Heart left ventricle (tissue), 16 donors: ENCODE results near the gene PKNOX2. TPM values are rescaled to one million over a fixed set of nuclear protein-coding genes. Genes with fewer than 3 reads are reported as not detected.

Experiments used
- ATAC-seq, 4 donors: fragments of 200-7000 bp; cut with Tn5 transposase; one replicate each; pipeline ENCODE4 v1.9.1; 2020 to 2022; ENCODE audit warnings: moderate library complexity in 4 of 4, mild to moderate bottlenecking in 3 of 4, moderate number of reproducible peaks in 1 of 4
- DNase-seq, 5 donors: peaks; one replicate each; pipeline ENCODE4 v3.0.0-alpha.2; 2020
- H3K27ac ChIP-seq, 12 donors: fragments of 200-600 bp; sonication (generic) in 4 of 12; one replicate each; pipeline versions ENCODE4 v1.5.0 to v1.8.0; 2016 to 2022; ENCODE audit warnings: mild to moderate bottlenecking in 2 of 12
- H3K27me3 ChIP-seq, 9 donors: fragments of 200-600 bp; sonication (generic) in 2 of 9; one replicate each; pipeline versions ENCODE4 v1.5.1 to v1.8.0; 2016 to 2022; ENCODE audit warnings: mild to moderate bottlenecking in 3 of 9
- H3K36me3 ChIP-seq, 9 donors: fragments of 200-600 bp; sonication (generic) in 2 of 9; one replicate each; pipeline versions ENCODE4 v1.5.0 to v1.8.0; 2018 to 2022; ENCODE audit warnings: mild to moderate bottlenecking in 2 of 9
- H3K4me1 ChIP-seq, 12 donors: fragments of 200-600 bp; sonication (generic) in 4 of 12; one replicate each; pipeline versions ENCODE4 v1.5.0 to v1.8.0; 2016 to 2022; ENCODE audit warnings: mild to moderate bottlenecking in 3 of 12
- H3K4me3 ChIP-seq, 12 donors: fragments of 200-600 bp; sonication (generic) in 4 of 12; one replicate each; pipeline versions ENCODE4 v1.5.0 to v1.8.0; 2017 to 2022; ENCODE audit warnings: mild to moderate bottlenecking in 9 of 12, moderate library complexity in 4 of 12
- H3K9me3 ChIP-seq, 12 donors: fragments of 200-600 bp; sonication (generic) in 4 of 12; one replicate each; pipeline versions ENCODE4 v1.5.0 to v1.8.0; 2016 to 2022; ENCODE audit warnings: mild to moderate bottlenecking in 1 of 12
- POLR2A ChIP-seq, 2 donors: fragments of 450-650 bp; IDR thresholded peaks; one replicate each; pipeline ENCODE4 v1.6.1; 2017; ENCODE audit warnings: antibody characterized with exemption in 2 of 2, mild to moderate bottlenecking in 2 of 2, moderate library complexity in 2 of 2
- WGBS, 4 donors: extraction: QIAGEN DNeasy Blood & Tissue Kit in 2 of 4; methylation state at CpG; one replicate each; pipeline versions ENCODE4 v1.1.5 to v1.1.7; 2013 to 2018; 5-methylcytosine and 5-hydroxymethylcytosine counted together
- intact Hi-C, 10 donors: fragments of 100-400 bp; cut with DNase I; formaldehyde crosslinking; loops; one replicate each; pipeline versions ENCODE4 v1.11.1 to v1.14.2; 2022
- polyA plus RNA-seq, 2 donors: library from polyadenylated mRNA; stranded (reverse); fragments of 200-250 nt; gene quantifications; one replicate each; pipeline ENCODE4 v1.2.3, GENCODE V29; 2013
- total RNA-seq, 9 donors: library from RNA; depleted of rRNA in 2 of 9; stranded (reverse); fragments of >200 nt in 2 of 9; fragmentation: NEBNext Ultra II Directional in 3 of 9; extraction: Animal tissue kit (Norgen Biotek cat#: 25700) in 3 of 9; gene quantifications; one replicate each; pipeline versions ENCODE4 v1.1.0 to v1.2.4, GENCODE V29; 2016 to 2023
- TF ChIP-seq, protein P1 (sequence below), 12 donors: fragments of 200-600 bp; sonication (generic) in 4 of 12; IDR thresholded peaks; one replicate each; pipeline versions ENCODE4 v1.5.0 to v1.8.0; 2018 to 2022; ENCODE audit warnings: antibody characterized with exemption in 12 of 12, mild to moderate bottlenecking in 5 of 12
- donor health status: ischemic (EF 13 %, LVEDD 7.1; RV severe dilation, severe dysfunction).
- donor health status: healthy with polysubstance abuse.
- donor health status: DM: no; HTN: yes; CAD: no.
- donor health status: DM: no; HTN: no; CAD: no.
- donor health status: ischemic (EF 25% LVEDD 6.9; RV normal size, moderate dysfunction).
- donor health status: ischemic (EF 25% LVEDD 5.7; RV mildly dilated, moderate dysfunction).
- donor health status: healthy.
- donor health status: DM: yes; HTN: yes; CAD: no.
- donor health status: ischemic (EF 35%, LVEDD 5.7; RV mildly dilated, moderate dysfunction).
- donor health status: nonischemic (EF 11% LVEDD 7.7; RV severe dilation, severe dysfunction).
- donor health status: DM: yes; HTN: yes; CAD: no.
- donor health status: PGD.
- donor health status: ischemic (EF 29% LVEDD 5.4; RV normal size, mild dysfunction).
- donor health status: nonischemic (EF 23%, LVEDD 6.1; RV moderate dilation, normal function).

Gene PKNOX2
- total and polyA plus RNA-seq, 11 donors = 3.1 to 9.4 (median 4.5) TPM

DNA sequence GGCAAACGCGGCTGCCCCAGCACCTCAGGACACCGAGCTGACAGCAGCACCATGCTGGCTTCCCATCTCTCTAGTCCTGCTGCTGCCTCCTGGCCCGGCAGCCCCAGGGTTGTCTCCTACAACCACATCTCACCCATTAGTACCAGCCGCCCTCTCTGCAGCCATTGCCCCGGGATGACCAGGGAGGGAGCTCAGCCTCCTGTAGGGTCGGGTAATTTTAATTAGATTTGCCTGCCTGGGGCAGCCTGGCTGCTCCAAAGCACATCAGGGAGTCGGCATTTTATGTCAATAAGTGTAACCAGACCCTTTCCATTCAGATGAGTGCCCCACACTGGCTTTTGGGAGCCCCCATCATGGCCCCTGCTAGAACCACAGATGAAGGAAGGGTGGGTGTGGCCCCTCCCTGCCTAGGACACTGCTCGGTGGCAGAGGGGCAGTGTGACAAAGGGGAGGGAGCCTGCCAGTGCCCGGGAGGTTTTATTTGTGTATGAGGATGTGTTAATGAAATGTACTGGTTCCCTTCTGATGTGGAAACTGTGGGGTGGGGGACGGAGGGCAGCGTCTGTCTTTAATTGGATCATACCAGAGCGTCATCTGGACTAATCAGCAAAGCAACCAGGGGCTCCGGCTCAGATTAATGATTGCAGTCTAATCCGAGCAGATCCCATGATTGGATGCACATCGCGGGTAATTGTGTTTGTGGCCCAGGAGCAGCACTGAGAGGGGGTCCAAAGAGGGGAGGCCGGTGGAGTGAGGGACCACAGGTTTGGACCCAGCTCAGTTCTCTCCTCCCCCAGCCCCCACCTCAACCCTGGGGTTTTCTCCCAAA, 206.2 kb downstream of the PKNOX2 start:
- ATAC-seq (no peak), DNase-seq (peak in 1 of 5 donors; percentile 18)
- peaks cover 0 to 43% (median 21%) of the 10 kb centered on the region in 12 donors for H3K4me1 ChIP-seq
- WGBS, 4 donors = 70 to 75% (median 73%) methylated on average over 17 to 18 of the region's 18 CpGs
- intact Hi-C loops = loop anchor here in 1 of 10 donors (1.0 kb wide), 1 partner anchor 18 kb away; no protein-coding TSS in a partner anchor
- H3K27me3 ChIP-seq = no peaks in the 10 kb centered on the region
- no peaks in the 10 kb centered on the region for H3K36me3 ChIP-seq
- H3K27ac ChIP-seq = no peak overlapping the region
- TF ChIP-seq POLR2A (IDR thresholded peaks at IDR 0.05) = no peak
- TF ChIP-seq, protein P1, sequence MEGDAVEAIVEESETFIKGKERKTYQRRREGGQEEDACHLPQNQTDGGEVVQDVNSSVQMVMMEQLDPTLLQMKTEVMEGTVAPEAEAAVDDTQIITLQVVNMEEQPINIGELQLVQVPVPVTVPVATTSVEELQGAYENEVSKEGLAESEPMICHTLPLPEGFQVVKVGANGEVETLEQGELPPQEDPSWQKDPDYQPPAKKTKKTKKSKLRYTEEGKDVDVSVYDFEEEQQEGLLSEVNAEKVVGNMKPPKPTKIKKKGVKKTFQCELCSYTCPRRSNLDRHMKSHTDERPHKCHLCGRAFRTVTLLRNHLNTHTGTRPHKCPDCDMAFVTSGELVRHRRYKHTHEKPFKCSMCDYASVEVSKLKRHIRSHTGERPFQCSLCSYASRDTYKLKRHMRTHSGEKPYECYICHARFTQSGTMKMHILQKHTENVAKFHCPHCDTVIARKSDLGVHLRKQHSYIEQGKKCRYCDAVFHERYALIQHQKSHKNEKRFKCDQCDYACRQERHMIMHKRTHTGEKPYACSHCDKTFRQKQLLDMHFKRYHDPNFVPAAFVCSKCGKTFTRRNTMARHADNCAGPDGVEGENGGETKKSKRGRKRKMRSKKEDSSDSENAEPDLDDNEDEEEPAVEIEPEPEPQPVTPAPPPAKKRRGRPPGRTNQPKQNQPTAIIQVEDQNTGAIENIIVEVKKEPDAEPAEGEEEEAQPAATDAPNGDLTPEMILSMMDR (IDR thresholded peaks at IDR 0.05) = no peak
- no peak overlapping the region for H3K4me3 ChIP-seq
- no peaks in the 10 kb centered on the region for H3K9me3 ChIP-seq

DNA sequence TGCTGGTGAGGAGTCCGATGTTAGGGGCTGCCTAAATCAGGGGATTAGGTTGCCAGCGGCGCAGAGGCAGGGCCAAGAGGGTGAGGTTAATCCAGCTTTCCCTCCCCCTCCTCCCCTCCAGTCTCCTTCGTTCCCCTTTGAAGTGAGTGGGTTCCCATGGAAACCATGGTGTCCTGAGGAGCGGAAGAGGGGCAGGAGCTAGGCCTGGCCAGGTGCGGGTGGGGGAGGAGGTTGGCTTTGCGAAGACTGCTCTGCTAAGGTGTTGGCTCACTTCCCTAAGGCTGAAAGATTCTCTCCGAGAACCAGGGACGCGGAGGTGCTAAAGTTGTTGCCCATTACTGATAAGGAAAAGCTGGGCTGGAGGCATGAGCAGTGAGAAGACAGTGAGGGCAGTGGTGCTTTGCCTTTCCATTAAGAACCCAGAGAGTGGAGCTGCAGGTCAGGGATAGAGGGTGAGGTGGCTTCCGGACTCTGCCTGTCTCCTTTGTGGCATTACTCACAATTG, 206.9 kb downstream of the PKNOX2 start:
- intact Hi-C loops = loop anchor here in 1 of 10 donors (1.0 kb wide), 1 partner anchor 19 kb away; no protein-coding TSS in a partner anchor
- Histone ChIP-seq H3K27ac (no peak overlapping the region), H3K36me3 (no peaks in the 10 kb centered on the region), H3K4me3 (no peak overlapping the region), H3K27me3 (no peaks in the 10 kb centered on the region), H3K4me1 (peaks cover 0 to 48% (median 25%) of the 10 kb centered on the region in 12 donors), H3K9me3 (no peaks in the 10 kb centered on the region)
- peak in 2 of 5 donors; percentile 5 to 14 for DNase-seq
- ATAC-seq = no peak
- 67 to 83% (median 71%) methylated on average over 6 to 11 of the region's 11 CpGs for WGBS, 4 donors
- TF ChIP-seq, protein P1 (IDR thresholded peaks at IDR 0.05) = no peak
- TF ChIP-seq POLR2A (IDR thresholded peaks at IDR 0.05) = no peak

DNA sequence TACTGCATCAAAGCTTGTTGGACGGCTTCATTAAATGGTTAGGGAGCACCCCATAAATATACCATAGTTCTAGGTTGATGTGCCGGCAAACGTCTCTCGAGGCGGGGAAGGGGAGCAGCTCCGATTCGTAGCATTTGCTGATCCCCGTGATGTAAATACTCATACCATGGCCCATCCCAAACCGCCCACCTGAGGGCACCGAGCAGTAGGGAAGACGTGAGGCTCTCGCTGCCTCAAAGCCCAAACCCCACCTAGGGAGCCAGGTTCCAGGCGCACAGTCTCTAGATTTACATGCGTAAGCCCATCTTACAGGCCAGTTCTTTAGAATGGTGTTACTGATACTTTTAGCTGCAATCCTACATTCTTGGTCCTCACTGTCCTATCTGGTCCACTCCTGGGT, 207.5 kb downstream of the PKNOX2 start:
- no peaks in the 10 kb centered on the region for H3K9me3 ChIP-seq
- H3K4me3 ChIP-seq = no peak overlapping the region
- no peak for ATAC-seq
- TF ChIP-seq, protein P1 (IDR thresholded peaks at IDR 0.05) = no peak
- no peak for TF ChIP-seq POLR2A (IDR thresholded peaks at IDR 0.05)
- H3K27ac ChIP-seq = no peak overlapping the region
- no peaks in the 10 kb centered on the region for H3K27me3 ChIP-seq
- H3K4me1 ChIP-seq = peaks cover 0 to 52% (median 28%) of the 10 kb centered on the region in 12 donors
- H3K36me3 ChIP-seq = no peaks in the 10 kb centered on the region
- WGBS, 4 donors = 89 to 96% (median 91%) methylated on average over 14 of the region's 14 CpGs
- peak in 2 of 5 donors; percentile 4 to 6 for DNase-seq
- intact Hi-C loops = no loop called here

DNA sequence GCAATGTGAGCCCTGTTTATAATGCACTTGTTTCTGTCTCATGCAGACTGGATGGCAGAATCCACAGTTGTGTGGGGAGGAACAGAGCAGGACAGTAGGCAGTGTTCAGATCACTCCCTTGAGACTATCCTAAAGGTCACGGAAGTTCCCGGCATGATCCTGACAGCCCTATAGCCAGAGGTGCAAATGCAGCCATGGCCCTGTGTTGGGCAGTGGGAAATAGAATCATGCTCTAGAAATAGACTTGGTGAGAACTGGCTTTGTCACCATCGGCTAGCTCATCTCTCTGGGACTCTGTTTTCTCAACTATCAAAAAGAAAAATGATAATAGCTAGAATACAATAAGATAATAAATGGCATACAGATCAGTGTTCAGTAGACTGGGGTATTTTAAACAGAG, 208.4 kb downstream of the PKNOX2 start:
- Histone ChIP-seq H3K27ac (peak overlapping the region in 5 of 12 donors; percentile 30 to 77 (median 55)), H3K4me1 (peaks cover 0 to 52% (median 28%) of the 10 kb centered on the region in 12 donors), H3K9me3 (no peaks in the 10 kb centered on the region), H3K27me3 (no peaks in the 10 kb centered on the region), H3K4me3 (no peak overlapping the region), H3K36me3 (no peaks in the 10 kb centered on the region)
- intact Hi-C loops = no loop called here
- ATAC-seq = peak in 1 of 4 donors; percentile 11
- no peak for TF ChIP-seq POLR2A (IDR thresholded peaks at IDR 0.05)
- TF ChIP-seq, protein P1 (IDR thresholded peaks at IDR 0.05) = no peak
- 32 to 53% (median 39%) methylated on average over 3 of the region's 3 CpGs for WGBS, 4 donors
- DNase-seq = peak in 1 of 5 donors; percentile 24
